HepG2 (cell line): ENCODE measurements around the gene CDC42EP4. TPM values are rescaled to one million over a fixed set of nuclear protein-coding genes. Genes with fewer than 3 reads are reported as not detected.

Experiments
- HMGA1 ChIP-seq: sonication (generic); formaldehyde crosslinking; conservative IDR thresholded peaks from 2 replicates; pipeline ENCODE4 v1.4.0; 2020; ENCODE audit warnings: missing genetic modification reagents
- MBNL3 ChIP-seq: fragments of 250-450 bp; sonication (Bioruptor Pico); conservative IDR thresholded peaks from 2 replicates; pipeline ENCODE4 v1.8.0; 2022; ENCODE audit warnings: mild to moderate bottlenecking, inconsistent platforms
- POLR2AphosphoS2 ChIP-seq: IDR thresholded peaks from 2 replicates; pipeline ENCODE4 v1.6.1; 2011; ENCODE audit warnings: low read depth, low read length, improper control_type of control experiment
- PRDM15 ChIP-seq: sonication (generic); formaldehyde crosslinking; IDR thresholded peaks from 2 replicates; pipeline ENCODE4 v1.4.0; 2020; ENCODE audit warnings: missing genetic modification reagents
- RBM22 ChIP-seq: fragments of 200-400 bp; formaldehyde crosslinking; optimal IDR thresholded peaks from 2 replicates; pipeline ENCODE3; 2017; ENCODE audit warnings: mild to moderate bottlenecking, low read length, moderate library complexity
- SMAD3 ChIP-seq: sonication (generic); formaldehyde crosslinking; IDR thresholded peaks from 2 replicates; pipeline ENCODE4 v1.4.0; 2020; ENCODE audit warnings: missing genetic modification reagents
- TCF7 ChIP-seq: sonication (generic); IDR thresholded peaks from 2 replicates; pipeline ENCODE4 v1.6.1; 2016; ENCODE audit warnings: antibody characterized with exemption, low read depth
- ZNF770 ChIP-seq: sonication (generic); formaldehyde crosslinking; IDR thresholded peaks from 2 replicates; pipeline ENCODE4 v1.5.0; 2020; ENCODE audit warnings: mild to moderate bottlenecking, missing genetic modification reagents
- polyA plus RNA-seq, 8 experiments: library from polyadenylated mRNA; depleted of rRNA in 3 of 8; stranded (reverse) in 7 of 8; unstranded in 1 of 8; fragments of >200 nt; fragmentation: Illumina TruSeq in 4 of 8; extraction: Trizol in 4 of 8; gene quantifications; 2 replicates each; pipeline versions ENCODE4 v1.2.1 to v1.2.3, GENCODE V29; 2011 to 2016; ENCODE audit warnings: low read depth in 4 of 8, missing spikeins in 1 of 8, mixed read lengths in 1 of 8; ENCODE audit not compliant: insufficient read depth in 1 of 8
- total RNA-seq, 5 experiments: library from RNA; depleted of rRNA; stranded (reverse); fragments of >200 nt; fragmentation: Illumina TruSeq; extraction: Trizol; gene quantifications; 2 replicates each; pipeline ENCODE4 v1.2.3, GENCODE V29; 2016; ENCODE audit warnings: low read depth in 1 of 5
- TF ChIP-seq, protein P1 (sequence below): sonication (generic); formaldehyde crosslinking; IDR thresholded peaks from one replicate; pipeline ENCODE4 v1.5.1; 2020; ENCODE audit warnings: mild to moderate bottlenecking, missing genetic modification reagents; ENCODE audit errors: not compliant biosample characterization
- TF ChIP-seq, protein P2 (sequence below): sonication (generic); formaldehyde crosslinking; IDR thresholded peaks from 2 replicates; pipeline ENCODE4 v1.4.0; 2020; ENCODE audit warnings: missing genetic modification reagents, mild to moderate bottlenecking, borderline replicate concordance
- TF ChIP-seq, protein P3 (sequence below): sonication (generic); formaldehyde crosslinking; IDR thresholded peaks from 2 replicates; pipeline ENCODE4 v1.4.0; 2020; ENCODE audit warnings: missing genetic modification reagents

The CDC42EP4 gene
- total and polyA plus RNA-seq, 2 of the 13 experiments (the other 11 are each of a cell fraction or from before 2014, with no cell fraction given), result 19.0 to 54.0 TPM

DNA sequence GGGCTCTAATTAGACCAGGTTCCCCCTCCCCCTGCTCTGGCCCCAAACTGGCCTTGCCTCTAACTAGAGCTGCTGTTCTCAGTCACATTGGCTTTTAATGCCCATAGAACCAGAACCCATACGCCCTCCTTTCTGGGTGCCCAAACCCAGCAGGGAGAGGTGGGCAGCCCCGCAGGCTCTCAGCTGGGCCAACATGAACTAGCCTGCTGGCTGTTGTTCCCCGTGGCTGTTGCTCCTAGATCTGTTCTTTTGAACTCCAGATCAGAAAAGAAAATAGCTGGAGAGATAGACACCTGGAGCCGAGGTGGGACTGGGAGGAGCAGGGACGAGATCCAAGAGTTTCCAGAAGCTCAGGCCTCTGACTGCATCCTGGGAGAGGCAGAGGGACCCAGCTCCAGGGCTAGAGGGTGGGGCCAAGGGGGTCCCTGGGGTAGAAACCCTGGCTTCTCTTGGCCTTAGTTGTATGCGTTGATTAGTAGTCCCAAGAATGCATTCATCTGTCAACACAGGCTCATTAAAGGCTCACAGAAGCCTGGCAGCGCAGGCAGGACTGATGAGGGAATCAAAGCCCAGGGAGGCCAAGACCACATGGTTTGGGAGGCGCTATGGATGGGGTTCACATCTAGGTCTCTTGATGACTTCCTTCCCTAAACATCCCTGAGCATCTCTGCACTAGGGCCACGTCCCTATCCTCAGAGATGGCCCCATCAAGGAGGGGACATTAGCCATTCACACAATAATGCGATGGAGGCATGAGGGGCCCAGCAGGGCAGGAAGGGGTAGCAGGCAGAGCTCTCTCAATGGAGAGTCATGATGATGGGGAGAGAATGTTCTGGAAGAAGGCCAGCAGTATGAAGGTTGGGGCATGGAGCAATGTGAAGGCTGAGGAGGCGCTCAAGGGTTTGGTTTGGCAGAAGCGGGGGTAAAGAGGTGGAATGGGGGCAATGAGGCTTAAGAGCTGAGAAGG, 48.8 kb downstream of the CDC42EP4 start (continued):
- TF ChIP-seq, protein P1, sequence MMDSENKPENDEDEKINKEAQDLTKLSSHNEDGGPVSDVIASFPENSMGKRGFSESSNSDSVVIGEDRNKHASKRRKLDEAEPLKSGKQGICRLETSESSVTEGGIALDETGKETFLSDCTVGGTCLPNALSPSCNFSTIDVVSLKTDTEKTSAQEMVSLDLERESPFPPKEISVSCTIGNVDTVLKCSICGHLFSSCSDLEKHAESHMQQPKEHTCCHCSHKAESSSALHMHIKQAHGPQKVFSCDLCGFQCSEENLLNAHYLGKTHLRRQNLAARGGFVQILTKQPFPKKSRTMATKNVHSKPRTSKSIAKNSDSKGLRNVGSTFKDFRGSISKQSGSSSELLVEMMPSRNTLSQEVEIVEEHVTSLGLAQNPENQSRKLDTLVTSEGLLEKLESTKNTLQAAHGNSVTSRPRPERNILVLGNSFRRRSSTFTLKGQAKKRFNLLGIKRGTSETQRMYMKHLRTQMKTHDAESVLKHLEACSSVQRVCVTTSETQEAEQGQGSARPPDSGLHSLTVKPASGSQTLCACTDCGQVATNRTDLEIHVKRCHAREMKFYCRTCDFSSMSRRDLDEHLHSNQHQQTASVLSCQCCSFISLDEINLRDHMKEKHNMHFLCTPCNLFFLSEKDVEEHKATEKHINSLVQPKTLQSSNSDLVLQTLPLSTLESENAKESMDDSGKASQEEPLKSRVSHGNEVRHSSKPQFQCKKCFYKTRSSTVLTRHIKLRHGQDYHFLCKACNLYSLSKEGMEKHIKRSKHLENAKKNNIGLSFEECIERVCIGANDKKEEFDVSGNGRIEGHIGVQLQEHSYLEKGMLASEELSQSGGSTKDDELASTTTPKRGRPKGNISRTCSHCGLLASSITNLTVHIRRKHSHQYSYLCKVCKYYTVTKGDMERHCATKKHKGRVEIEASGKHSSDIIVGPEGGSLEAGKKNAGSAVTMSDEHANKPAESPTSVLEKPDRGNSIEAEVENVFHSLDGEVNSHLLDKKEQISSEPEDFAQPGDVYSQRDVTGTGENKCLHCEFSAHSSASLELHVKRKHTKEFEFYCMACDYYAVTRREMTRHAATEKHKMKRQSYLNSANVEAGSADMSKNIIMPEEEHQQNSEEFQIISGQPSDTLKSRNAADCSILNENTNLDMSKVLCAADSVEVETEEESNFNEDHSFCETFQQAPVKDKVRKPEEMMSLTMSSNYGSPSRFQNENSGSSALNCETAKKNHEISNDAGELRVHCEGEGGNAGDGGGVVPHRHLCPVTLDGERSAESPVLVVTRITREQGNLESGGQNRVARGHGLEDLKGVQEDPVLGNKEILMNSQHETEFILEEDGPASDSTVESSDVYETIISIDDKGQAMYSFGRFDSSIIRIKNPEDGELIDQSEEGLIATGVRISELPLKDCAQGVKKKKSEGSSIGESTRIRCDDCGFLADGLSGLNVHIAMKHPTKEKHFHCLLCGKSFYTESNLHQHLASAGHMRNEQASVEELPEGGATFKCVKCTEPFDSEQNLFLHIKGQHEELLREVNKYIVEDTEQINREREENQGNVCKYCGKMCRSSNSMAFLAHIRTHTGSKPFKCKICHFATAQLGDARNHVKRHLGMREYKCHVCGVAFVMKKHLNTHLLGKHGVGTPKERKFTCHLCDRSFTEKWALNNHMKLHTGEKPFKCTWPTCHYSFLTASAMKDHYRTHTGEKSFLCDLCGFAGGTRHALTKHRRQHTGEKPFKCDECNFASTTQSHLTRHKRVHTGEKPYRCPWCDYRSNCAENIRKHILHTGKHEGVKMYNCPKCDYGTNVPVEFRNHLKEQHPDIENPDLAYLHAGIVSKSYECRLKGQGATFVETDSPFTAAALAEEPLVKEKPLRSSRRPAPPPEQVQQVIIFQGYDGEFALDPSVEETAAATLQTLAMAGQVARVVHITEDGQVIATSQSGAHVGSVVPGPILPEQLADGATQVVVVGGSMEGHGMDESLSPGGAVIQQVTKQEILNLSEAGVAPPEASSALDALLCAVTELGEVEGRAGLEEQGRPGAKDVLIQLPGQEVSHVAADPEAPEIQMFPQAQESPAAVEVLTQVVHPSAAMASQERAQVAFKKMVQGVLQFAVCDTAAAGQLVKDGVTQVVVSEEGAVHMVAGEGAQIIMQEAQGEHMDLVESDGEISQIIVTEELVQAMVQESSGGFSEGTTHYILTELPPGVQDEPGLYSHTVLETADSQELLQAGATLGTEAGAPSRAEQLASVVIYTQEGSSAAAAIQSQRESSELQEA (CRISPR knock-in tag), result peak; percentile 17
- no peak; the same call in 1 of the 2 replicates for TF ChIP-seq TCF7
- TF ChIP-seq MBNL3 (CRISPR knock-in tag), result no peak
- TF ChIP-seq SMAD3 (CRISPR knock-in tag), result no peak; the same call in 1 of the 2 replicates
- no peak for TF ChIP-seq PRDM15 (CRISPR knock-in tag)
- no peak for TF ChIP-seq RBM22
- TF ChIP-seq HMGA1 (CRISPR knock-in tag), result no peak
- TF ChIP-seq, protein P2, sequence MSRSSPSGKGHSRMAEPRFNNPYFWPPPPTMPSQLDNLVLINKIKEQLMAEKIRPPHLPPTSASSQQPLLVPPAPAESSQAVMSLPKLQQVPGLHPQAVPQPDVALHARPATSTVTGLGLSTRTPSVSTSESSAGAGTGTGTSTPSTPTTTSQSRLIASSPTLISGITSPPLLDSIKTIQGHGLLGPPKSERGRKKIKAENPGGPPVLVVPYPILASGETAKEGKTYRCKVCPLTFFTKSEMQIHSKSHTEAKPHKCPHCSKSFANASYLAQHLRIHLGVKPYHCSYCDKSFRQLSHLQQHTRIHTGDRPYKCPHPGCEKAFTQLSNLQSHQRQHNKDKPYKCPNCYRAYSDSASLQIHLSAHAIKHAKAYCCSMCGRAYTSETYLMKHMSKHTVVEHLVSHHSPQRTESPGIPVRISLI (CRISPR knock-in tag), result no peak
- TF ChIP-seq, protein P3, sequence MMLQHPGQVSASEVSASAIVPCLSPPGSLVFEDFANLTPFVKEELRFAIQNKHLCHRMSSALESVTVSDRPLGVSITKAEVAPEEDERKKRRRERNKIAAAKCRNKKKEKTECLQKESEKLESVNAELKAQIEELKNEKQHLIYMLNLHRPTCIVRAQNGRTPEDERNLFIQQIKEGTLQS, result no peak
- TF ChIP-seq ZNF770 (CRISPR knock-in tag), result 0 out of 2 replicates have a peak, but pooled peaks have one; percentile 5
- TF ChIP-seq POLR2AphosphoS2, result no peak
